Stromal cell of bone marrow (primary cell): ENCODE data around the gene NFATC4.
"Not testable (repeated sequence)": the region's sequence is repeated elsewhere in the genome, so short reads cannot be mapped to it uniquely, and the experiment has no call there.

ENCODE experiments used
- DNase-seq: peaks from one replicate; pipeline ENCODE4 v3.0.0-alpha.2; 2012; ENCODE audit warnings: low read depth

NFATC4 gene

DNA sequence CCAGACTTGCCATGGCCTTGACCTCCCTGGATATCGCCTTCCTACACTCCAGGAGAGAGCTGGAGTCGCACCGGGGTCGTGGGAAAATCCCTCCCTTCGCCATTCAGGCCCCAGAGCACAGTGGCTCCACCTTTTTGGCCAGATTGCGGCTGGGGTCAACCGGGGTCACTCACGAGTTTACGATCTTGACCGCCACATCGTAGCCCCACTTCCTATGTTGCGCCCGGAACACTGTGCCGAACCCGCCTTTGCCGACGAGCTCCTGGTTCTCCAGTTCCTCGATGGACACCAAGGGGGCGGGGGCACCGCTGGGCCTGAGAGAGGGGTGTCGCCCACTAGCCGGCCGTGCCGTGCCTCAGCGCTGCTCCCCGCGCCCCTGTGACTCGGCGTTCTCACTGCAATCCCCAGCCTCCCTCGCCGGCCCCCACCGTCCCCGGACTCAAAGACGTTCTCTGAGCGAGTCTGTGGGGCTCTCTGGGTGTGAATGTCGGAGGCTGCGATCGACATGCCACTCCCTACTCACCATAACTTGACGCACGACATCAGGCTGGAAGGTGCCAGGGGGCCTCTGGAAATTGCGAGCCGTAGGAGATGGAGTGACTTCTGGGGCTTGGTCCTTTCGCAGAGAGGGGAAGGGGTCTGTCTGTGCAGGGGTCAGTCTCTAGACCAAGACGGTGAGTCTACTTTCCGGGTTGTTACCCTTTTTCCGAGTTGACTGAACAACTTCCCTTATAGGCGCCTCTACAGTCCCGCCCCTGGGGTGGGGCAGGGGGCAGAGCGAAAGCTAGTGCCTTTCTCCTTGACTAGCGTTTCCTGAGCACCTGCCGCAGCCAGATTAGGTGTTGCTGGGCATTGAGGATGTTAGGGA is 28.5 kb upstream of the NFATC4 start, which contains the start of gene RIPK3:
RIPK3 (minus strand) TSS at position 708 of the 868 bp plus-strand sequence; CDS start at position 543, 165 bp downstream.
- DNase-seq: no peak

DNA sequence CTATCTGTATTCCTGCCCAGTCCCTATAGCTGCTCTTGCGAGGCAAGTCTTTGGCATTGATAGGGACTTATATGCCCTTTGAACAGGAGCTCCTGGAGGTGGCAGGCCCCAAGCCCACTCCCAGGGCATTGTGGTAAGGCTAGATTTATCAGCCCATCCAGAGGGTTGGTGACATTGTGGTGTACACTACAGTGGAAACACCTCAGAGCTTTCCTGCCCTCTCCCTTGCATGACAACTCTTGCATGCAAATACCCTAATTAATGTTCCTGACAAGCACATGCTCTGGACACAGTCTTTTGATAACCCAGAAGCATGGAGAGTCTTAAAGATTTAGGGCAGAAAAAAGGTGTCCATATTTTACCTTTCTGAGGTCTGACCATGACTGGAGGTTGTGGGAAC is 27.4 kb upstream of the NFATC4 start:
- no peak for DNase-seq

DNA sequence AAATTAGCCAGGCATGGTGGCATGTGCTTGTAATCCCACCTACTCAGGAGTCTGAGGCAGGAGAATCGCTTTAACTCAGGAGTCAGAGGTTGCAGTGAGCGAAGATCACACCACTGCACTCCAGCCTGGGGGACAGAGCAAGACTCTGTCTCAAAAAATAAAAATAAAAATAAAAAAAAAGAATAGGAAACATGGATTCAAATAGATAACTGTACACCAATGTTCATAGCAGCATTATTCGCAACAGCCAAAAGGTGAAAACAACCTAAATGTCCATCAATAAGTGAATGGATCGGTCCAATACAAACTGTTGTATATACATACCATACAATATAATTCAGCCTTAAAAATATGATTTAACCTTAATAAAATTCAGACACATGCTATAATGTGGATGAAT is 25.1 kb upstream of the NFATC4 start:
- no peak for DNase-seq

DNA sequence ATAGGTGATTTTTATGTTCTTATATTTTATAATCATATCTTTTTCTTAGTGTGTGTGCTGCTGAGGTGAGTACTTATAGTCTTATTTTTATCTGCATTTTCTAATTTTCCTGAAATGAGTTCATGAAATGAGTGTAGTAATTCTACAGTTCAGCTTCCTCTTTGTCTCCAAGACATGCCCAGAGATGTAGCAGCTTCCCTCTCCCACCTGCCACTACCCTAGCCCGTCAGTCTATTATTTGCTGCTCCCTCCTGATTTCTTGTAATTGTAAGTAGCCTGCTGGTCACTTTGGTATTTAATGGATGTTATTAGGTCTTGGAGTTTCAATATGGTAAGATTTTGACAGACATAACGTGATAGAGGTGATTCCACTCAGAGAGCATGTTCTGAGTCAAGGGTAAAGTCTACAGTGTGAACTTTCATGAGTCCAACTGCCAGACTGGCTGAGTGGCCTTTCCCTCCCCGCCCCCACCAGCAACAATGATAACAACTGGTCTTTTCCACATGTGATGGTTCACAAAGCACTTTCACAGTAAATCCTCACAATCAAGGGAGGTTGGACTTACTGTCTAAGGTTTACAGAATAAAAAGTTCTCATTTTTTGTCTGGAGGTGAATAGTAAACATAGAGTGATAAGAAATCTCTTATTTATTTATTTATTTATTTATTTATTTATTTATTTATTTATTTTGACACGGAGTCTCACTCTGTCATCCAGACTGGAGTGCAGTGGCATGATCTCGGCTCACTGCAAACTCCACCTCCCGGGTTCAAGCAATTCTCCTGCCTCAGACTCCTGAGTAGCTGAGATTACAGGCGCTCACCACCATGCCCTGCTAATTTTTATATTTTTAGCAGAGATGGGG is 24.0 kb upstream of the NFATC4 start:
- DNase-seq: no peak

DNA sequence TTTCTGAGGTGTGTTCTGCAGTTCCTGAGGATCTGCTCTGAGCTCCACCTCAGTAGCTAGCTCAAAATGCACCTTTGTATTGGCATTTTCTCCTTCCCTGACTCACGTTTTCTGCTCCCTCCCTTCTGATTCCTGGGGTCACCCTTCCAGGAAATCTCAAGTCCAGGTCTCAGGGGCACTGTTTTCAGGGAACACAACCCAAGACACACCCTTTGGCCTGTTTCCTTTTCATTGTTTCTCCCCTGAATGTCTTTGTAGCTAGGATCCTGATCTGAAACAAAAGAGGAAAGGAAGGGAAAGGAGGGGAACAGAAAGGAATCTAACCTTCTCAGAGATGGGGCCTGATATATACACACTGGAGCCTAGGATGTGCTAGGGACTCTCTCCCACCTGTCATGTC is 20.9 kb upstream of the NFATC4 start:
- no peak for DNase-seq

DNA sequence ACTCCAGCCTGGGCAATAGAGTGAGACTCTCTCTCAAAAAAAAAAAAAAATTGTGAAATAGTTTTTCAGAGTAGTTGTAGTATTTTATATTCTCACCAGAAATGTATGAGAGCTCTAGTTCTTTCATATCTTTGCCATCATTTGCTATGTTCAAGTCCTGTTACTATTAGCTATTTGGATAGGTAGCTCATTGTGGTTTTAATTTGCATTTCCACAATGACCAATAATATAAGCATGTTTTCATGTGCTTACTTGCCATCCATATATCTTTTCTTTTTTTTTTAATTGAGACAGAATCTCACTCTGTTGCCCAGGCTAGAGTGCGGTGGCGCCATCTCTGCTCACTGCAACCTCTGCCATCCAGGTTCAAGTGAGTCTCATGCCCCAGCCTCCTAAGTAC is 19.8 kb upstream of the NFATC4 start:
- DNase-seq: no peak

DNA sequence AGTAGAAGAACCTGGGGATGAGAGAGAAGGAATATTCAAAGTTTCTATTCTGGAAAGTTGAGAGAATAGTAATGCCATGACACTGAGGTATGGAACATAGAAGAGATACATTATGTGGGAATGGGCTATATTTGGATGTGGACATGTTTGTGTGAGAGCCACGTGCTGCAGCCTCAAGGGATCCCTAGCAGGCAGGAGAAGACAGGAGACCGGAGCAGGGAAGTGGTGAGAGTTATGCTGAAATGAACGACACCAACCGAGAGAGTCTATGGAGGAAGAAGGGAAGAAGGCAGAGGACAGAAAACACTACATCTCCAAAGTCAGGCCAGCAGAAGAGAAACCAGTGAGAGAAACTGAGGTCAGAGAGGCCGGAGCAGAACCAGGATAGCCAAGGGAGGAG is 18.2 kb upstream of the NFATC4 start:
- DNase-seq: no peak

DNA sequence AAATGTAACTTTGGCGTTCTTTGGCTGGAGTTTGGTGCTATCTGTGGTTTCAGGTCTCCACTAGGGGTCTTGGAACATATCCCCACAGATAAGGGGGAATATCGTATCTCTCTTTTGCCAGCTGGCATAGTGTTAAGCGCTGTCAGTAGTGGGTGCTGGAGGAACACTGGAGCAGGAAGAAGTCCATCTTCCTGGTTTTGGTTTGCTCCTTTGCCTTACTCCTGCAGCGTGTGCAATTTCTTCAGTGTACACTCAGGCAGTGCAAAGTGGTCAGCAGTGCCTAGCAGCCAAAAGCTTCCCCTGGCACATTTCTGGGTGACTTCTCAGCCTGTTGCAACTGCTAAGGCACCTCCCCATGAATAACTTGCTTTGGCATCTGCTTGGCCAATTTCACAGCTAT is 16.5 kb upstream of the NFATC4 start:
- DNase-seq: peak; percentile 86

DNA sequence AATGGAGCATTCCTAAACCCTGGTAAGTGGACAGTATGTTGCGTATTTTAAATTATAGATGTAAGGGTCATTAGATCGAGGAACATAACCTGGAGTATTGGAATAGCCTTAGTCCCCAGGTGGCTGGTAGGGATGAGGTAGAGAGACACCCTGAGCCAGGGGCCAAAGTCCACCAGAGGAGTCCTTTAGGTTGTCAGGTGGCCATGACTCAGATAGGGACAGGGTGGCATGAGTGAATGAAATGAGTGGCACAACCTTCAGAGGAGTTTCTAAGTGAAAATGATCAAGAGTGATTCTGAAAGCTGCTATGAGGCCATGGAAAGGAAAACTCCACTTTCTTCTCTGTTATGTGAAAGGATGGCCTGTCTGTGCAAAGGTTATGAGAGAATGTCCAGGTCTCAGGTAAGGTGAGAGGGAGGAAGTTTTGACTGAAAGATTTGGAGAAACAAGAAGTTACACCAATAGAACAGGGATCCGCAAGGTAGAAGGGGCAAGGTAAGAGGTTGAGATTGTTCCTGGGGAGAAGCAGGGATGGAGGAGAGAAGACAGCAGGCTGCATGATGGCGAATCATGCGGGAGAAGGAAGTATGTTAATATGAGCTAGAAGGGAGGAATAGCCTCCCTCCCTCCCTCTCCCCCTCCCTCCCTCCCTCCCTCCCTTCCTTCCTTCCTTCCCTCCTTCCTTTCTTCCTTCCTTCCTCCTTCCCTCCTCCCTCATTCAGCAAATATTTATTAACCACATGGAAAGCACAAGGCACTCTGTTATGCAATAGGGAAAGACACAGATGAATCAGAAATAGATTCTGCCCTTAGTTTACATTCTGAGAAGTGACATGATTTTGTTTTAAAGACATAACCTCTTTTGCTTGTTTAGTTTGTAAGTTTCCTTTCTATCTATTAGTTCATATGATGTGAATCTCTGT is 14.2 kb upstream of the NFATC4 start:
- peak; percentile 63 for DNase-seq

DNA sequence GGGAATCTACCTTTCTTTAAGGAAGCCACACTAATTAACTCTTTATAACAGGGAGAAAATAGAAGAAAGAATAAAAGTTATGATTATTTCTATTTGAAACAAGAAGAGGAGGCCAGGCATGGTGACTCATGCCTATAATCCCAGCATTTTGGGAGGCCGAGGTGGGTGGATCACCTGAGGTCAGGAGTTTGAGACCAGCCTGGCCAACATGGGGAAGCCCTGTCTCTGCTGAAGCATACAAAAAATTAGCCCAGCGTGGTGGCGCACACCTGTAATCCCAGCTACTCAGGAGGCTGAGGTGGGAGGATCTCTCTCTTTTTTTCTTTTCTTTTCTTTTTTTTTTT is 13.5 kb upstream of the NFATC4 start:
- not testable (repeated sequence) for DNase-seq

DNA sequence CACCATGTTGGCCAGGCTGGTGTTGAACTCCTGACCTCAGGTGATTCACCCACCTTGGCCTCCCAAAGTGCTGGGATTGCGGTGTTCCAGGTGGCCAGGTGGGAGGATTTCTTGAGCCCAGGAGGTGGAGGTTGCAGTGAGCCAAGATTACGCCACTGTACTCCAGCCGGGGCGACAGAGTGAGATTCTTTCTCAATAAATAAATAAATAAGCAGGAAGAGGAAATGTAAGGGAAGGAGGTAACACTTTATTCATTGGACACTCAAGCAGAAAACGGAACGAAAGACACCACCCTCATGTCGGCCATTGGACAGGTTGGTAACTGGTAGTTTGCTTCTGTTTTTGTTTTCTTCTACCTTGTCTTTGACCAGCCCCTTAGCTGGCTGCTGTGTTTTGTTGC is 13.0 kb upstream of the NFATC4 start:
- no peak for DNase-seq

DNA sequence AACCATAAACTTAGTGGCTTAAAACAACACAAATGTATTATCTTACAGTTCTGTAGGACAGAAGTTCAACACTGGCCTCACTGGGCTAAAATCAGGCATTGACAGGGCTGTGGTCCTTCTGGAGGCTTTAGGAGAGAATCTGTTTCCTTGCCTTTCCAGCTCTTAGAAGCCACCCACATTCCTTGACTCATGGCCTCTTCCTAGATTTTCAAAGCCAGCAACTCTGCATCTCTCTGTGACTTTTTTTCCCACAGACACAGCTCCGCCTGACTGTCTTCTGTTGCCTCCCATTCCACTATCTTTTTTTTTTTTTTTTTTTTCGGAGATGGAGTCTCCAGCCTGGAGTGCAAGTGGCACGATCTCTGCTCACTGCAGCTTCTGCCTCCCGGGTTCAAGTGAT is 11.8 kb upstream of the NFATC4 start:
- DNase-seq: no peak

DNA sequence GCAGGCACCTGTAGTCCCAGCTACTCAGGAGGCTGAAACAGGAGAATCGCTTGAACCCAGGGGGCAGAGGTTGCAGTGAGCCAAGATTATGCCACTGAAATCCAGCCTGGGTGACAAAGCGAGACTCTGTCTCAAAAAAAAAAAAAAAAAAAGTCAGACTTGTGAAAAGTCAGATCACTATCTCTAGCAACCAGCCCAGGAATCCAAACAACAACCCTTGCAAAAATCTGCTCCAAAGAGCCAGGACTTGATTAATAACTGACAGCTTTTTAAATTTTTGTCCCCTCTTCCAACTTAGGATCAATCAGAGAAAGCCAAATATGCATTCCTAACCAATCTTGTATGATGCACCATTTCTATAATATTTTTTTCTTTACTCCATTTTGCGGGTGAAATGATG is 7.7 kb upstream of the NFATC4 start:
- no peak for DNase-seq

DNA sequence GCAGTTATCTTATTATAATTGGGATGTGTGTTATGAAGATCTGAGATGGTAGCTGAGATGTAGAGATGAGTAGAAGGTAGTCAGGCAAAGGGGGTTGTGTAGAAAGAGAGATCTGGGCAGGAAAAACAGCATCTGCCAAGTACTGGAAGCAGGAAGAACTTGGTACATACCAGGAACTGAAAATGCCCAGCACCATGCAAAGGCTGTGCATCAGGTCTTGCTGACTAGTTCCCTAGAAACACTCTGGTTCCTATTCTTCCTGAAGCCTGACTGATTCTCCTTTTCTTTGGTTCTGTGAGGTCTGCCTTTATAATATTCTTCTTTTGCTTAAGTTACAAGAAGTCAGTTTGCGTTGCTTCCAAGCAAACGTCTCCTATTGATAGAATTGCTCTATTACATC is 6.7 kb upstream of the NFATC4 start:
- DNase-seq: no peak

DNA sequence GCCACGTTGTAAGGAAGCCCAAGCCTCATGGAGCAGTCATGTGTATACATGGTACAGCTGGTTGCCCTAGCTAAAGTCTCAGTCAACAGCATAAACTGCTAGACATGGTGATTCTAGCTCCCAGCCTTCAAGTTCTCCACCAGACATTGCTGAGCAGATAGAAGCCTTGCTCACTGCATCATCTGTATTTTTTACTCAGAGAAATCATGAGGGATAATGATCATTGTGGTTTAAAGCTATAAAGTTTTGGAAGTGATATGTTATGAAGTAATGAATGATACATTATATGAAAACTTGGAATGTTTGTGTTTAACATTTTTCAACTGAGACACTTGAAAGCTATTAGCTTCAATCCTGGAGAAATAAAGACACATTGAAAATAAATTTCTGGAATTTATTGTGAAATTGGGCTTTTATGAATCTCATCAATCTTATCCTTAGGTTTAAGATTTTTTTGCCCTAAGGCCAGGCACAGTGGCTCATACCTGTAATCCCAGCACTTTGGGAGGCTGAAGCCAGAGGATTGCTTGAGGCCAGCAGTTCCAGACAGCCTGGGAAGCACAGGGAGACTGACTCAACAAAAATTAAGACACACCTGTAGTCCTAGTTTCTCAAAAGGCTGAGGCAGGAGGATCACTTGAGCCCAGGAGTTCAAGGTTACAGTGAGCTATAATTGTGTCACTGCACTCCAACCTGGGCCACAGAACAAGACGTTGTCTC is 5.6 kb upstream of the NFATC4 start:
- peak; percentile 69 for DNase-seq

DNA sequence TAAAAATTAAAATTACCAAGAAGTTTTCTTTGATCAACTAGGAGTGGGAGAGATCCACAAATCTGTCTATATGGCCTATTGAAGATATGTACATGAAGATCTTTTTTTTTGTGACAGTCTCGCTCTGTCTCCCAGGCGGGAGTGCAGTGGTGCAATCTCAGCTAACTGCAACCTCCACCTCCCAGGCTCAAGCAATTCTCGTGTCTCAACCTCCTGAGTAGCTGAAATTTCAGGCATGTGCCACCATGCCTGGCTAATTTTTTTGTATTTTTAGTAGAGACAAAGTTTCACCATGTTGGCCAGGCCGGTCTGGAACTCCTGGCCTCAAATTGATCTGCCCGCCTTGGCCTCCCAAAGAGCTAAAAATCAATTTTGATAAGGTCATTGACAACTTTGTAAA is 4.6 kb upstream of the NFATC4 start:
- no peak for DNase-seq

DNA sequence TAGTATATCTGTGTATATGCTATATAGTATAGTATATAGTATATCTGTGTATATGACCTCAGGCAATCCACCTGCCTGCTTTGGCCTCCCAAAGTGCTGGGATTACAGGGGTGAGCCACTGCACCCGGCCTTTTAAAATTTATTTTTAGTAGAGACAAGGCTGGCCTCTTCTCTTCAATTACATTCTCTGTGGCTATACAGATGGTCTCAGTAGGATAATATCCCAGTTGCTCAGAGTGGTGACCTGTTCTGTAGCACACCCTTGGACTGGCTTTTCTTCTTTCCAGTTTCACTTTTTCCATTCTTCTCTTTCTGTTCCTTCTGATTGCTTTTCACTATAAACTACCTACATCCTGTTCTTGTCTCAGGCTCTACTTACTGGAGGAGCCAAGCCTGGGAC is 3.1 kb upstream of the NFATC4 start:
- DNase-seq: no peak

DNA sequence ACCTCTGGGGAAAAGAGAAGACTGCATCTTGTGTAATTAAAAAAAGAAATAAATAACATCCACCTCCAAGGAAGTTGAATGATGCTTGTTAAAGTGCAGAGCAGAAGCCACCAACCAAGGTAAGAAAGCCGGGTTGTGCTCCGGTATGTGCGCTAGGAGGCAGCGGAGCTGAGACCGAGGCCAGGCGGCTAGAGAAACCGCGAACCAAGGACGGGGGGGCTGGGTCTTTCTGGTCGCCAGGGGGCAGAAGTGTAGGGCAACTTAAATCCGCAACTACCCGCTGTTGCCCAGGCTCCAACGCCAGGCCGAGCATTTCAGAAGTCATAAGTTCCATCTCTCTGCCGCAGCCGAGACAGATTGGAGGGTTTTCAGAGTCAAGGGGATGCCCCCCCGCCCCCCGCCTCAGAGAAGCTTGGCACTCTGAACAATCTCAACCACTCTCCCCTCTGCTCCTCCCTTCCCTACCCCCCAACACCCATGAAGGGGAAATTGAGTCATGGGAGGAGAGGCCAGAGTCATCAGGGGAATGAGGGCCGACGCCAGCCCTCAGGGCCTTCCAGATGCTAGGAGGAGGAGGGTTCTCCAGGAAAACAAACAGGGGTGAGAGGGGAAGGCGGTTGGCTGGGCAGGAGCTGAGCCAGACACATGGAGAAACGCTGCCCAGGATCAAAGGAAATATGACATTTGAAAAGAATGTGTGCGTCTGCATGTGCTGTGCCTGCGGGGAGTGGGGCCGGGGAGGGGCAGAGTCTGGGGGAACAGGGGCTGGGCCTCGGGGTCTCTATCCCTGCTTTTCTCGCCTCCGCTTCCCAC is 2.2 kb upstream of the NFATC4 start:
- peak; percentile 92 for DNase-seq

DNA sequence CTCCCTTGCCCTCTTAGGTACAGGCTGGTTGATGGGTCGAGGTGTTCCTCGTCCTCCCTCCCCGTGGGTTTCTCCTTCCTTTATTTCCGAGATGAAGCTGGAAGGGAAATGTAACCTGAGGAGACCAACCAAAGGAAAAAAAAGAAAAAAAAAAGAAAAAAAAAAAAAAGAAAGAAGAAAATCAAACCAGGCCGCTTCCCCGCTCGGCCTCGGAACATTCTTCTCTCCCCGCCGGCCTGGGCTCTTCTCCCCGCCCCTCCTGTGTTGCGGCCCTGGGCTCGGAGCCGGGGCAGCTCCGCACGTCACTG is 1.6 kb upstream of the NFATC4 start:
- DNase-seq: no peak

DNA sequence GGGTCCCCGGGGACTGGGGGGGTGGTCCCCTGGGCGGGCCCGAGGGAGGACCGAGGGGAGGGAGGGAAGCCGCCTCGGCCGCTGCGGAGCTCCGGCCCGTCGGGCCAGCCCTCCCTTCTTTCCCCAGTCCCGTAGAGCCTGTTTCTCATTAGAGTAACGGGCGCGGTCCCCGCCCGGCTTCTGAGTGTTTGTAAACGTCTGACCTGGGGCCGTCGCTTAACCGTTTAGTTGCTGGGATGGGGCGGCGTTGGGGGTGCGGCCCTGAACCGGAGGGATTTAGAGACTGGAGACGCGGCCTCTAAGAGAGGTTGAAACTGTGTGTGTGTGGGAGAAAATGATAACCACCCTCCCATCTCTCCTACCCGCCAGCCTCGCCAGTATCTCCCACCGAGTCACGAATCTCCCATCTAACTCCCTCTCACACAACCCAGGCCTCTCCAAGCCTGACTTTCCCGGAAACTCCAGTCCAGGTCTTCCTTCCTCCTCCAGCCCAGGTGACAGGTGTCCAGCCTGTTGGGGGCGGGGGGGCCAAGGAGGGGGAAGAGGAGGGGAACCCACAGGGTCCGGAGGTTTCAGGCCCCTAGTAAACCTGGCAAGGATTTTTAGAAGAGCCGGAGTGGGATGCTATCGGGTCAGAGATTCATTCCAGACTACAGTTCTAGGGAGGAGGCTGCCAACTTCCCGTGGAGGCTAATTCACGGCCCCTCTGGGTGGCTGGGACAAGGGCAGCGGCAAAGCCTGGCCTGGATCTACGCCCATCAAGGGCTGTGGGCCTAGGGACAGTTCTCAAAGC is 1.1 kb upstream of the NFATC4 start:
- DNase-seq: peak; percentile 93
